ENCODE data around the gene SKAP1. TPM values are rescaled to one million over a fixed set of nuclear protein-coding genes. Genes with fewer than 3 reads are reported as not detected.

Gene SKAP1
- polyA plus RNA-seq, 3 donors = 0.13 to 1.0 (median 0.52) TPM

GRCh38 chr17:48180842-48181629 is 249.0 kb downstream of the SKAP1 start:
- no peak overlapping the region for H3K27ac Mint-ChIP-seq
- intact Hi-C loops (cut with micrococcal nuclease) = no loop called here
- H2AFZ ChIP-seq (ENCODE audit: insufficient read depth, low read depth, low read length, poor library complexity, severe bottlenecking) = no peak overlapping the region

More at GRCh38 chr17:48180842-48181629, 249.0 kb downstream of the SKAP1 start:
- no peaks in the 10 kb centered on the region for H4K20me1 ChIP-seq (ENCODE audit: insufficient read depth, low read length)
- WGBS (ENCODE audit: insufficient coverage) = 100% methylated on average over 2 of the region's 7 CpGs
- H3K27me3 ChIP-seq (ENCODE audit: control insufficient read depth in 2 of 2, insufficient read depth in 2 of 2, low read length in 2 of 2) = peaks cover 0 to 5% of the 10 kb centered on the region in 2 donors
- H3K4me3 Mint-ChIP-seq = no peak overlapping the region
- no peaks in the 10 kb centered on the region for H3K36me3 ChIP-seq (replicated peaks in 1 of 2; ENCODE audit: control insufficient read depth in 1 of 2, insufficient read depth in 2 of 2, low read length in 2 of 2)
- no peak overlapping the region for H3K9ac ChIP-seq (ENCODE audit: insufficient read depth, low read length, poor library complexity, severe bottlenecking)
- no peaks in the 10 kb centered on the region for H3K36me3 Mint-ChIP-seq
- H3K27ac ChIP-seq (ENCODE audit: low read depth in 1 of 2, low read length in 2 of 2) = no peak overlapping the region
- H3K27me3 Mint-ChIP-seq (ENCODE audit: low read depth in 3 of 3) = peaks cover 11 to 14% (median 12%) of the 10 kb centered on the region in 3 donors
- no peaks in the 10 kb centered on the region for H3K4me1 Mint-ChIP-seq
- no peak overlapping the region for H3K4me3 ChIP-seq (replicated peaks in 1 of 3; ENCODE audit: low read depth in 2 of 3, low read length in 3 of 3)
- no peak for DNase-seq
- no peak for TF ChIP-seq CTCF (IDR thresholded peaks at IDR 0.05)
- no peaks in the 10 kb centered on the region for H3K4me1 ChIP-seq (ENCODE audit: control insufficient read depth in 1 of 2, insufficient read depth in 2 of 2, low read length in 2 of 2)
- no peaks in the 10 kb centered on the region for H3K79me2 ChIP-seq (ENCODE audit: insufficient read depth, low read length)
- H3K9me3 Mint-ChIP-seq = no peaks in the 10 kb centered on the region
- H3K4me2 ChIP-seq (replicated peaks; ENCODE audit: extremely low read depth, low read length, poor library complexity, severe bottlenecking) = no peak overlapping the region
- no peaks in the 10 kb centered on the region for H3K9me3 ChIP-seq (replicated peaks in 1 of 2; ENCODE audit: control insufficient read depth in 1 of 2, insufficient read depth in 1 of 2, low read length in 2 of 2)
